Thymus (tissue), 11 donors: Measurements from ENCODE around the gene ATOH7. TPM values are rescaled to one million over a fixed set of nuclear protein-coding genes. Genes with fewer than 3 reads are reported as not detected.
"Not testable (repeated sequence)": the region's sequence is repeated elsewhere in the genome, so short reads cannot be mapped to it uniquely, and the experiment has no call there.

Source experiments
- DNase-seq, 9 donors: peaks; one replicate each; pipeline ENCODE4 v3.0.0-alpha.2; 2013; ENCODE audit warnings: low spot score in 9 of 9, low read depth in 6 of 9, missing footprints in 1 of 9
- H3K27ac ChIP-seq, 2 donors: one replicate each; pipeline ENCODE4 v1.5.1; 2013; ENCODE audit warnings: control low read depth in 1 of 2, low read depth in 1 of 2, low read length in 1 of 2, mild to moderate bottlenecking in 1 of 2, moderate library complexity in 1 of 2
- H3K27me3 ChIP-seq, 2 donors: one replicate each; pipeline ENCODE4 v1.5.1; 2013; ENCODE audit warnings: low read length in 1 of 2; ENCODE audit not compliant: control insufficient read depth in 2 of 2, insufficient read depth in 1 of 2
- H3K36me3 ChIP-seq, 2 donors: one replicate each; pipeline ENCODE4 v1.5.1; 2013; ENCODE audit warnings: low read length in 1 of 2, mild to moderate bottlenecking in 1 of 2, moderate library complexity in 1 of 2; ENCODE audit not compliant: control insufficient read depth in 2 of 2, insufficient read depth in 2 of 2
- H3K4me1 ChIP-seq, 2 donors: one replicate each; pipeline ENCODE4 v1.5.1; 2013; ENCODE audit warnings: low read length in 2 of 2; ENCODE audit not compliant: control insufficient read depth in 2 of 2, insufficient read depth in 2 of 2
- H3K4me3 ChIP-seq, 2 donors: one replicate each; pipeline ENCODE4 v1.5.1; 2013; ENCODE audit warnings: low read length in 2 of 2, control low read depth in 1 of 2, mild to moderate bottlenecking in 1 of 2
- H3K9me3 ChIP-seq, 2 donors: one replicate each; pipeline ENCODE4 v1.5.1; 2013; ENCODE audit warnings: low read length in 1 of 2, mild to moderate bottlenecking in 1 of 2; ENCODE audit not compliant: control insufficient read depth in 2 of 2, insufficient read depth in 1 of 2
- WGBS: extraction: QIAGEN DNeasy Blood & Tissue Kit; methylation state at CpG from one replicate; pipeline ENCODE4 v1.1.7; 2013; 5-methylcytosine and 5-hydroxymethylcytosine counted together
- polyA plus RNA-seq: library from polyadenylated mRNA; stranded (reverse); fragments of 200-250 nt; gene quantifications from one replicate; pipeline ENCODE4 v1.2.3, GENCODE V29; 2013
- total RNA-seq: library from RNA; stranded (reverse); fragments of 120-200 nt; gene quantifications from one replicate; pipeline ENCODE4 v1.2.4, GENCODE V29; 2013
- donor health status: healthy.

Gene ATOH7
- total and polyA plus RNA-seq, 2 donors: 0.05 to 0.16 TPM

DNA sequence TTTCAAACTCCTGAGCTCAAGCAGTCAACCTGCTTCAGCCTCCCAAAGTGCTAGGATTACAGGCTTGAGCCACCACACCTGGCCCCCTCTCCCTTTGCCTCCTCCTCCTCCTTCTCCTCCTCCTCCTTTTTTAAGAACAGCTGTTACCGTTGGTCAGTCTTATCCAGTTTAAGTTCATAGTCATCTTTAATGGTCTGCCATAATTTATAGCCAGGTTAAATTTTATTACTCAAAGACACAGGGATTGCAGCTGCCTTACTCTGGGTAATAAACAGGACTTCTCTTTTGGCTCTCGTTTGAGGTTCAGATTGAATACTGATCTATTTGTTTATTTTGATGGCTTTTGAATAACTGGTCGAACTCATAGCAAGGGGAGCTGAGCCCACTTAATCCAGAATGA lies 35.2 kb downstream of the ATOH7 start:
- Histone ChIP-seq H3K36me3 (no peaks in the 10 kb centered on the region), H3K27ac (no peak overlapping the region), H3K9me3 (no peaks in the 10 kb centered on the region), H3K27me3 (peaks cover 0 to 2% of the 10 kb centered on the region in 2 donors), H3K4me1 (no peaks in the 10 kb centered on the region), H3K4me3 (no peak overlapping the region)
- 85% methylated on average over 3 of the region's 3 CpGs for WGBS
- DNase-seq: no peak

DNA sequence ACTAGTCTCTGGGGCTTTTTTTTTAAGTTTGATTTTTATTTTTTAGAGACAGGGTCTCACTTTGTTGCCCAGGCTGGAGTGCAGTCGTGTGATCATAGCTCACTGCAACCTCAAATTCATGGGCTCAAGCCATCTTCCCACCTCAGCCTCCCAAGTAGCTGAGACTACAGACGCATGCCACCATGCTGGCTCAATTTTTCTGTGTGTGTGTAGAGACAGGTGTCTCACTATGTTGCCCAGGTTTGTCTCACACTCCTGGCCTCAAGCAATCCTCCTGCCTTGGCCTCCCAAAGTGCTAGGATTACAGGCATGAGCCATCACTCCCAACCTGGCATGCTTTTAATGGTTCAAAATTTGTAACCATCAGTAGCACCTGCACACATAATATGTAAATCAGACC lies 36.1 kb downstream of the ATOH7 start:
- H3K36me3 ChIP-seq, DNase-seq, H3K4me1 ChIP-seq, H3K4me3 ChIP-seq, H3K9me3 ChIP-seq, H3K27me3 ChIP-seq, H3K27ac ChIP-seq: not testable (repeated sequence)
- WGBS: 91% methylated on average over 2 of the region's 2 CpGs

DNA sequence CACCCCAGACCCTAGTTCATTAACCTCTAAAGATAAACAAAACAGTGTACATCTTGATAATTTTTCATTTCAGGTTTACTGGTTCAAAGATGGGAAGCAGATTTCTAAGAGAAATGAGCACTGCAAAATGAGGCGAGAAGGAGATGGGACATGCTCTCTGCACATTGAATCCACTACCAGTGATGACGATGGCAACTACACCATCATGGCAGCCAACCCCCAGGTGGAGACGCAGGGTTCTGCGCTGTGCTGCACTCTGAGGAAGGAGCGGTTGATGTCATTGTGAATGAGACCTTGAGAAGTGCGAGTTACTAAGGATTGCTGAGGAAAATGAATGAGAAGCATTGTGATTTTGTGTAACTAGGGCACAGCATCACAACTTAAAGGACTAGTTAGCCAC lies 37.6 kb downstream of the ATOH7 start:
- 88% methylated on average over 6 of the region's 6 CpGs for WGBS
- no peaks in the 10 kb centered on the region for H3K4me1 ChIP-seq
- no peak overlapping the region for H3K27ac ChIP-seq
- H3K4me3 ChIP-seq: no peak overlapping the region
- no peaks in the 10 kb centered on the region for H3K36me3 ChIP-seq
- H3K27me3 ChIP-seq: peaks cover 0 to 2% of the 10 kb centered on the region in 2 donors
- H3K9me3 ChIP-seq: no peaks in the 10 kb centered on the region
- DNase-seq: no peak

DNA sequence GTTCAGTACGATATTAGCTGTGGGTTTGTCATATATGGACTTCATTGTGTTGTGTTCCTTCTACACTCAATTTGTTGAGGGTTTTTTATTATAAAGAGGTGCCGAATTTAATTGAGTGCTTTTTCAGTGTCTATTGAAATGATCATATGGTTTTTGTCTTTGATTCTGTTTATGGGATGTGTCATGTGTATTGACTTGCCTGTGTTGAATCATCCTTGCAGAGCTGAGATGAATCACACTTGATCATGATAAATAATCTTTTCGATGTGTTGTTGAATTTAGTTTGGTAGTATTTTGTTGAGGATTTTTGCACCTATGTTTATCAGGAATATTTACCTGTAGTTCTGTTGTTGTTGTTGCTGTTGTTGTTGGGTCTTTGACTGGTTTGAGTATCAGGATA lies 39.8 kb downstream of the ATOH7 start:
- Histone ChIP-seq H3K4me3 (no peak overlapping the region), H3K36me3 (no peaks in the 10 kb centered on the region), H3K27ac (no peak overlapping the region), H3K27me3 (peaks cover 0 to 2% of the 10 kb centered on the region in 2 donors), H3K4me1 (no peaks in the 10 kb centered on the region), H3K9me3 (no peaks in the 10 kb centered on the region)
- WGBS: 99% methylated on average over 3 of the region's 3 CpGs
- no peak for DNase-seq

DNA sequence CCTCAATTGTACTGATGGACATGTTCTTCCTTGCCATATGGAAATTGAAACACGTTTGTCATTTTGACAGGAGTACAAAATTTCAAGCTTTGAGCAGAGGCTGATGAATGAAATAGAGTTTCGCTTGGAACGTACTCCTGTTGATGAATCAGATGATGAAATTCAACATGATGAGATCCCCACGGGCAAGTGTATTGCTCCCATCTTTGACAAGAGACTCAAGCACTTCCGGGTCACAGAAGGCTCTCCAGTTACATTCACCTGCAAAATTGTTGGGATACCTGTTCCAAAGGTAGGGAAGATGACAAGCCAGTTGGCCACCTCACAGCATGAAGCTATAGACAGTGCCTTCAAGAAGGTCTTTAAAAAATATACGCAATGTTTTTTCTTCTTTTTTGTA lies 43.1 kb downstream of the ATOH7 start:
- no peaks in the 10 kb centered on the region for H3K36me3 ChIP-seq
- no peak overlapping the region for H3K27ac ChIP-seq
- no peak for DNase-seq
- H3K9me3 ChIP-seq: no peaks in the 10 kb centered on the region
- H3K4me3 ChIP-seq: no peak overlapping the region
- 96% methylated on average over 6 of the region's 6 CpGs for WGBS
- H3K27me3 ChIP-seq: peaks cover 0 to 5% of the 10 kb centered on the region in 2 donors
- no peaks in the 10 kb centered on the region for H3K4me1 ChIP-seq

DNA sequence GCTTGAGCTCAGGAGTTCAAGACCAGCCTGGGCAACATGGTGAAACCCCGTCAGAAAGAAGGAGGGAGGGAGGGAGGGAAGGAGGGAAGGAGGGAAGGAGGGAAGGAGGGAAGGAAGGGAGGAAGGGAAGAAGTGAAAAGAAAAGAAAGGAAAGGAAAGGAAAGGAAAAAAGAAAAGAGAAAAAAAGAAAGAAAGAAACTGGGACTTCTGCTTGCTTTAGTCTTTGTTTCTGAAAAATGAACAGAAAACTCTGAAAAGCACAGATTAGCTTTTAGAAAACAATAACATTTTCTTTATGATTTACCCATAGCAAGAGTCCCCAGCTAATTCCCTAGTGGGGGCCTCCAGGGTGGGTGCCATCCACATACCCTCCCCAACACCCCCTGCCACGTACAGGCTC lies 46.8 kb downstream of the ATOH7 start:
- DNase-seq: no peak
- no peaks in the 10 kb centered on the region for H3K36me3 ChIP-seq
- no peaks in the 10 kb centered on the region for H3K4me1 ChIP-seq
- H3K27ac ChIP-seq: no peak overlapping the region
- 82% methylated on average over 2 of the region's 2 CpGs for WGBS
- H3K4me3 ChIP-seq: no peak overlapping the region
- peaks cover 0 to 5% of the 10 kb centered on the region in 2 donors for H3K27me3 ChIP-seq
- no peaks in the 10 kb centered on the region for H3K9me3 ChIP-seq

DNA sequence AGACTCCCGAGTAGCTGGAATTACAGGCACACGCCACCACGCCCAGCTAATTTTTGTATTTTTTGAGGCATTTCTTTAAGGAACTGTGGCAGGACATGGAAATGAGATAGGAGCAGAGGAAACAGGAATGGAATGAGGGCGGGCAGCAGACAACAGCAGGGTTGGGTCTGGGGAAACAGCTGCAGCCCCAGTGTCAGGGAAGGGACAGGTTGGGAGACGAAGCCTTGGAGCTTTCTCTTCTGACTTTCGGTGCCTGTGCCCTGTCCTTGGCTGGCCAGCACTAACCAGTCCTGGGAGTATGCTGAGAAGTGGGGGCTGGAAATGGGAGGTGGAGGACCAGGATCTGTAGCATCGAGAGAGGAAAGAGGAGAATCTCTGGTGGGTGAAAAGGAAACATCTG lies 47.4 kb downstream of the ATOH7 start:
- 75% methylated on average over 7 of the region's 7 CpGs for WGBS
- H3K9me3 ChIP-seq: no peaks in the 10 kb centered on the region
- H3K27ac ChIP-seq: no peak overlapping the region
- no peaks in the 10 kb centered on the region for H3K36me3 ChIP-seq
- no peak overlapping the region for H3K4me3 ChIP-seq
- H3K27me3 ChIP-seq: peaks cover 0 to 5% of the 10 kb centered on the region in 2 donors
- no peaks in the 10 kb centered on the region for H3K4me1 ChIP-seq
- no peak for DNase-seq

Other genes with a start within 250 kb of the ATOH7 start
- 25.0 TPM for gene HERC4, start 156.8 kb downstream of the ATOH7 start, total RNA-seq
- 35.0 TPM for gene HERC4, start 156.8 kb downstream of the ATOH7 start, polyA plus RNA-seq
- gene MYPN, start 122.6 kb downstream of the ATOH7 start, total RNA-seq: 0.19 TPM
- gene MYPN, start 122.6 kb downstream of the ATOH7 start, polyA plus RNA-seq: 0.11 TPM
- gene HNRNPH3, start 100.0 kb upstream of the ATOH7 start, total RNA-seq: 22.9 TPM
- gene HNRNPH3, start 100.0 kb upstream of the ATOH7 start, polyA plus RNA-seq: 212 TPM
- 1.7 TPM for gene PBLD, start 100.8 kb upstream of the ATOH7 start, total RNA-seq
- gene PBLD, start 100.8 kb upstream of the ATOH7 start, polyA plus RNA-seq: 2.5 TPM
- gene RUFY2, start 175.2 kb upstream of the ATOH7 start, total RNA-seq: 11.5 TPM
- gene RUFY2, start 175.2 kb upstream of the ATOH7 start, polyA plus RNA-seq: 12.2 TPM
- gene DNA2, start 239.9 kb upstream of the ATOH7 start, total RNA-seq: 21.5 TPM
- 3.5 TPM for gene DNA2, start 239.9 kb upstream of the ATOH7 start, polyA plus RNA-seq